Measurements from ENCODE around the gene ZCCHC2.

GRCh38 chr18:62505669-62506494 lies 16.9 kb upstream of the ZCCHC2 start:
- TF ChIP-seq CTCF (conservative IDR thresholded peaks at IDR 0.05; ENCODE audit: low read depth, low read length) (no peak), EZH2 (IDR thresholded peaks at IDR 0.05; ENCODE audit: borderline replicate concordance, low read depth, low read length, poor library complexity, severe bottlenecking) (no peak)
